Ovary (tissue), 9 donors: Measurements from ENCODE around the gene SLIT3. TPM values are rescaled to one million over a fixed set of nuclear protein-coding genes. Genes with fewer than 3 reads are reported as not detected.

Source experiments
- DNase-seq, 5 donors: peaks; one replicate each; pipeline ENCODE4 v3.0.0-alpha.2; 2019 to 2020
- H3K27ac ChIP-seq, 2 donors: fragments of 200-600 bp; one replicate each; pipeline versions ENCODE4 v1.5.1 to v1.8.0; 2019 to 2022
- H3K27me3 ChIP-seq: fragments of 200-600 bp; one replicate; pipeline ENCODE4 v1.8.0; 2022
- H3K36me3 ChIP-seq: fragments of 200-600 bp; sonication (generic); one replicate; pipeline ENCODE4 v1.5.1; 2019
- H3K4me1 ChIP-seq: one replicate; pipeline ENCODE4 v1.8.1; 2013; ENCODE audit warnings: mild to moderate bottlenecking, moderate library complexity; ENCODE audit not compliant: insufficient read depth
- H3K4me3 ChIP-seq: fragments of 200-600 bp; sonication (generic); one replicate; pipeline ENCODE4 v1.5.1; 2017
- H3K9me3 ChIP-seq, 2 donors: fragments of 200-600 bp in 1 of 2; sonication (generic) in 1 of 2; one replicate each; pipeline versions ENCODE4 v1.5.1 to v1.8.1; 2013 to 2019; ENCODE audit warnings: mild to moderate bottlenecking in 1 of 2, moderate library complexity in 1 of 2
- CTCF ChIP-seq, 3 donors: fragments of 450-650 bp in 2 of 3; fragments of 200-600 bp in 1 of 3; IDR thresholded peaks; one replicate each; pipeline versions ENCODE4 v1.5.1 to v1.8.0; 2016 to 2022; ENCODE audit warnings: antibody characterized with exemption in 3 of 3, mild to moderate bottlenecking in 1 of 3
- EP300 ChIP-seq: sonication (generic); formaldehyde crosslinking; IDR thresholded peaks from one replicate; pipeline ENCODE4 v1.6.1; 2017; ENCODE audit warnings: antibody characterized with exemption
- POLR2A ChIP-seq: fragments of 450-650 bp; IDR thresholded peaks from one replicate; pipeline ENCODE4 v1.6.1; 2017; ENCODE audit warnings: antibody characterized with exemption, mild to moderate bottlenecking, moderate library complexity
- WGBS, 3 donors: extraction: QIAGEN DNeasy Blood & Tissue Kit in 1 of 3; methylation state at CpG; one replicate each; pipeline versions ENCODE4 v1.1.5 to v1.1.7; 2013 to 2017; 5-methylcytosine and 5-hydroxymethylcytosine counted together
- intact Hi-C, 4 donors: fragments of 100-400 bp; cut with DNase I; formaldehyde crosslinking; loops; one replicate each; pipeline versions ENCODE4 v1.11.0 to v1.15.1; 2022 to 2023
- polyA plus RNA-seq, 2 donors: library from polyadenylated mRNA; stranded (reverse); fragments of 200-250 nt in 1 of 2; fragments of 350-450 nt in 1 of 2; fragmentation: Illumina TruSeq in 1 of 2; extraction: RNeasy Lipid Tissue Mini Kit (QIAGEN cat#74804) in 1 of 2; gene quantifications; one replicate each; pipeline ENCODE4 v1.2.3, GENCODE V29; 2013 to 2014
- total RNA-seq, 7 donors: library from RNA; depleted of rRNA in 2 of 7; stranded (reverse); fragments of >200 nt in 2 of 7; fragmentation: NEBNext Ultra II Directional in 3 of 7; extraction: Animal tissue kit (Norgen Biotek cat#: 25700) in 3 of 7; gene quantifications; one replicate each; pipeline versions ENCODE4 v1.1.0 to v1.2.4, GENCODE V29; 2016 to 2023
- donor health status: DM: no; HTN: no; CAD: no; lungs with moderate emphysema.
- donor health status: DM: no; HTN: no; CAD: no.
- donor health status: Bipolar disorder and iron deficiency.
- donor health status: DM: yes; HTN: yes; CAD: no.
- donor health status: DM: no; HTN: no; CAD: no.
- donor health status: DM: yes; HTN: yes; CAD: no.

Gene SLIT3
- total and polyA plus RNA-seq, 9 donors: 10.3 to 106 (median 24.4) TPM

- intact Hi-C loops: no loop called here
- Histone ChIP-seq H3K9me3 (no peaks in the 10 kb centered on the region), H3K36me3 (no peaks in the 10 kb centered on the region), H3K4me1 (no peaks in the 10 kb centered on the region), H3K27me3 (no peaks in the 10 kb centered on the region), H3K27ac (no peak overlapping the region), H3K4me3 (no peak overlapping the region)
- no peak for DNase-seq
- 70 to 85% (median 73%) methylated on average over 4 of the region's 4 CpGs for WGBS, 3 donors
- TF ChIP-seq EP300: no peak
- TF ChIP-seq CTCF (IDR thresholded peaks at IDR 0.05): no peak
- no peak for TF ChIP-seq POLR2A
Observed at GRCh38 chr5:169127431-169127830, 173.5 kb downstream of the SLIT3 start.

GRCh38 chr5:169126481-169127021 is 174.4 kb downstream of the SLIT3 start:
- Histone ChIP-seq H3K27ac (no peak overlapping the region), H3K4me1 (no peaks in the 10 kb centered on the region), H3K9me3 (no peaks in the 10 kb centered on the region), H3K4me3 (no peak overlapping the region), H3K27me3 (no peaks in the 10 kb centered on the region), H3K36me3 (no peaks in the 10 kb centered on the region)
- intact Hi-C loops: no loop called here
- DNase-seq: no peak
- 52 to 65% (median 62%) methylated on average over 3 of the region's 3 CpGs for WGBS, 3 donors
- TF ChIP-seq POLR2A: no peak
- TF ChIP-seq CTCF (IDR thresholded peaks at IDR 0.05): no peak

GRCh38 chr5:169125571-169125970 is 175.4 kb downstream of the SLIT3 start:
- H3K36me3 ChIP-seq: no peaks in the 10 kb centered on the region
- no peak overlapping the region for H3K4me3 ChIP-seq
- WGBS, 3 donors: 18 to 37% (median 23%) methylated on average over 7 of the region's 7 CpGs
- H3K9me3 ChIP-seq: no peaks in the 10 kb centered on the region
- no peak overlapping the region for H3K27ac ChIP-seq
- H3K4me1 ChIP-seq: no peaks in the 10 kb centered on the region
- intact Hi-C loops: no loop called here
- no peaks in the 10 kb centered on the region for H3K27me3 ChIP-seq
- TF ChIP-seq CTCF (IDR thresholded peaks at IDR 0.05): no peak
- TF ChIP-seq POLR2A: no peak
- no peak for TF ChIP-seq EP300
- DNase-seq: no peak

- H3K27ac ChIP-seq: no peak overlapping the region
- no peak overlapping the region for H3K4me3 ChIP-seq
- 52 to 63% (median 60%) methylated on average over 1 of the region's 1 CpG for WGBS, 3 donors
- no peak for DNase-seq
- no peaks in the 10 kb centered on the region for H3K9me3 ChIP-seq
- no peaks in the 10 kb centered on the region for H3K27me3 ChIP-seq
- intact Hi-C loops: no loop called here
- H3K36me3 ChIP-seq: no peaks in the 10 kb centered on the region
- no peak for TF ChIP-seq EP300
- TF ChIP-seq CTCF (IDR thresholded peaks at IDR 0.05): no peak
- TF ChIP-seq POLR2A: no peak
- H3K4me1 ChIP-seq: no peaks in the 10 kb centered on the region
Observed at GRCh38 chr5:169122951-169123350, 178.0 kb downstream of the SLIT3 start.
